ENCODE measurements around the gene NOXO1. TPM values are rescaled to one million over a fixed set of nuclear protein-coding genes. Genes with fewer than 3 reads are reported as not detected.
A peak's percentile ranks its signal among the peaks of the same experiment; 100 is the strongest.

NOXO1 gene
- total and polyA plus RNA-seq, 10 of the 15 experiments (the other 5 are each of a cell fraction or from before 2014, with no cell fraction given), result 0.09 to 0.76 (median 0.26) TPM; not detected in 4

- no peaks in the 10 kb centered on the region for H4K20me1 ChIP-seq (ENCODE audit: control insufficient read depth, insufficient read depth)
- no TSS peak for BruUV-seq (replicated peaks)
- H3K27ac ChIP-seq (ENCODE audit: control insufficient read depth, insufficient read depth), result no peak overlapping the region
- peaks cover 7% of the 10 kb centered on the region for H3K4me1 ChIP-seq (ENCODE audit: control insufficient read depth, insufficient read depth, low read length)
- ATAC-seq (no peak), FAIRE-seq (no peak), DNase-seq (ENCODE audit: low read depth, low spot score) (no peak)
- no peak overlapping the region for H2AFZ ChIP-seq (ENCODE audit: control insufficient read depth, low read depth, low read length)
- CTCF ChIA-PET, result interaction anchor here (1.0 to 2.8 kb wide), 2 partner anchors 17 to 120 kb away, joined by 3 to 16 read pairs; no protein-coding TSS in a partner anchor
- no peaks in the 10 kb centered on the region for H3K79me2 ChIP-seq (ENCODE audit: control insufficient read depth, insufficient read depth, low read length)
- intact Hi-C loops (cut with micrococcal nuclease; ENCODE audit: unreplicated experiment), result no loop called here
- WGBS (ENCODE audit: insufficient coverage, insufficient replicate concordance, low lambda C conversion rate, missing lambda C conversion rate), result 5% methylated on average over 75 of the region's 96 CpGs
- H3K4me3 ChIP-seq, result no peak overlapping the region
- TF ChIP-seq HDAC6 (IDR thresholded peaks at IDR 0.05; ENCODE audit: unreplicated experiment) (peak; percentile 95), CTCF (IDR thresholded peaks at IDR 0.05 in 2 of 3, conservative IDR thresholded peaks at IDR 0.05 in 1 of 3; ENCODE audit: control insufficient read depth in 2 of 3, extremely low read depth in 1 of 3, insufficient read depth in 1 of 3, low read depth in 3 of 3, low read length in 3 of 3) (no peak)
- POLR2A ChIA-PET, result no interaction called here
- peaks cover 3 to 8% of the 10 kb centered on the region in 2 experiments; a peak in 3 of 4 replicates for H3K27me3 ChIP-seq (replicated peaks in 1 of 2; ENCODE audit: control insufficient read depth in 2 of 2, insufficient read depth in 2 of 2, low read length in 1 of 2)
- peak overlapping the region; percentile 3; the same call in 1 of the 2 replicates for H3K4me2 ChIP-seq (ENCODE audit: control insufficient read depth, insufficient read depth)
- in situ Hi-C loops (cut with MboI), result loop anchor here (5.0 to 10.0 kb wide), 2 partner anchors 122 to 475 kb away; no protein-coding TSS in a partner anchor
- SMC1A ChIA-PET (ENCODE audit: uncharacterized antibody, unreplicated experiment), result interaction anchor here (0.9 kb wide), 1 partner anchor 121 kb away, joined by 3 read pairs; no protein-coding TSS in a partner anchor
- RAD21 ChIA-PET (ENCODE audit: unreplicated experiment), result interaction anchor here (2.3 kb wide), 1 partner anchor 120 kb away, joined by 7 read pairs; no protein-coding TSS in a partner anchor
- no peaks in the 10 kb centered on the region for H3K9me3 ChIP-seq (replicated peaks; ENCODE audit: control insufficient read depth, insufficient read depth, low read length)
- no peaks in the 10 kb centered on the region for H3K36me3 ChIP-seq (ENCODE audit: control insufficient read depth in 2 of 2, insufficient read depth in 2 of 2, low read length in 1 of 2)
- no peak overlapping the region for H3K9ac ChIP-seq (ENCODE audit: control insufficient read depth, insufficient read depth, low read length)
Measured at GRCh38 chr16:2019921-2020831, 38.9 kb upstream of the NOXO1 start.

Data from GM12878 (cell line).